NCI-H460 (cell line): ENCODE measurements around the gene FXYD5. TPM values are rescaled to one million over a fixed set of nuclear protein-coding genes. Genes with fewer than 3 reads are reported as not detected.

ENCODE experiments used
- DNase-seq: peaks from one replicate; pipeline ENCODE4 v3.0.0-alpha.2; 2016; ENCODE audit warnings: low read depth; ENCODE audit errors: extremely low read depth
- small RNA-seq, 2 experiments: library from RNA; depleted of rRNA; stranded (forward); fragments of <200 nt; gene quantifications; one replicate each; pipeline ENCODE3, GENCODE V24; 2014
- total RNA-seq: library from RNA; depleted of rRNA; stranded (reverse); fragments of >200 nt; shearing (Covaris generic); gene quantifications from 2 replicates; pipeline ENCODE4 v1.2.3, GENCODE V29; 2014; rRNA removed

Gene FXYD5
- total RNA-seq, 1 experiment from 2014 or later = 104 TPM

DNA sequence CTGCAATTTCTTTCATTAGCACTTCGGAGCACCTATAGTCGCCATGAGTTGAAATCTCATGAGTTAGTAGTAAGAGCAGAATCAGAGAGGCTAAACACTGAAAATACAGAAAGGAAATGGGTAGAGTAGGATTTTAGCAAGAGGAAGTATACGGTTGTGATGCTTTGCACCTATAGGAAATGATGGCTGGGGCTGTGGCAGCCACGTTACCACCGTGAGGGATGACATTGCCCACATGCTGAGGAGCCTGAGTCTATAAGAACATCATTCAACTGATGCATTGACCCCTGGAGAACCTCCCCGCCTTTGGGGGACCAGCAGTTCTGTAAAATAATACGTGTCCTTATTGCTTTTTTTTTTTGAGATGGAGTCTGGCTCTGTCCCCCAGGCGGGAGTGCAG is 53.6 kb downstream of the FXYD5 start:
- DNase-seq = no peak

DNA sequence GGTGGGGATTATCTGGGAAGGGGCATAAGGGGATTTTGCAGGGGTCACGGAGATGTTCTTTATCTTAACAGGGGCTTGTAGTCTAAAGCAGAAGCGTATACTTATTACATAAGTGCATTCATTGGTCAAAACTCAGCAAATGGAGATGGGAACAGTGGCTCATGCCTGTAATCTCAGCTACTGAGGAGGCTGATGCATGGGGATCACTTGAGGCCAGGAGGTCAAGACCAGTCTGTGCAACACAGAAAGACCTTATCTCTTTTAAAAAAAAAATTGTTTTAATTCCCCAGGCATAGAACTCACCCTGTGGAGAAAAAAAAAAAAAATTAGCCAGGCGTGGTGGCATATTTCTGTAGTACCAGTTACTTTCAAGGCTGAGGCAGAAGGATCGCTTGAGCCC is 55.1 kb downstream of the FXYD5 start:
- DNase-seq = no peak

DNA sequence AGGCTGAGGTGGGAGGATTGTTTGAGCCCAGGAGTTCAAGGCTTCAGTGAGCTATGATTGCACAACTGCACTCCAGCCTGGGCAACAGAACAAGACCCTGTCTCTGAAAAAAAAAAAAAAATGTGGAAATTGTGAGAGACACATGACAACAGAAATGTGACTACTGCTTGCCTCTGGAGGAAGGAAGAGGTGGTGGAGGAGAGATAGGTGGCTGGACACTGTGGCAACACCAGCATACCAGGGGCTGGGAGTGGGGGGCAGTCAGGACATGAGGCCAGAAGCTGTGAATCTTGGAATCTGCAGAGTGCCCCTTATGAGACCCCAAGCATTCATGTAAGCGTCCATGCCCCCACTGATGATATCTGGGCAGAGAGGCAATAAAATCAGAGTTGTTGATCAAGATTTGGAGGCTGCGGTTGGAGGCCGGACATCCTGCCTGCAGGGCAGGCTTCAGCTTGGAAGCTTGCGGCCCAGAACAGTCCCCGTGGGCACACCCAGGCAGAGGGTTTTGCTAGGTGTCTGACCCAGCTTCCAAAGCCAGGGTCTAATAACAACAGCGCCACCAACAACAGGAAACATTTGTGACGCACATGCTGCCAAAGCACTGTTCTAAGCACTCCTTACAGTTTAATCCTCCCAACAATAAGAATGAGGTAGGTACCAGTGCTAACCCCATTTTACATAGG is 57.2 kb downstream of the FXYD5 start:
- DNase-seq = no peak

DNA sequence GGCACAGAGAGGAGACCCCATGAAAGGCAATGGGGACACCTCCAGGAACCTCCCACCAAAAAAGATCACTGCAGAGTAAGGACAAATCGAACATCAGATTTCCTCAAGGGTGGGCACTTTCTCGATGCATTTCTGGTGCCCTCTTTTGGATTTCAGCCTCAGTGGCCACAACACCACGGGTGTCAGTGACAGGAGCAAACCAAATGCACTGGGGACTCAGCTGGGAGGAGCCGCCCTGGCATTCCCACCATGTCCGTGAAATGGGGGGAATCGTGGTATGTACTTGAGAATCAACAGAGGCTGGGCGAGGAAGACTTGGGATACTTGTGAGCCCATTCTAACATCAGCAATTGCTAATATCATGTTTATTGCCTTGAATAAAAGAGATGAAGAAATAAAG is 57.7 kb downstream of the FXYD5 start:
- DNase-seq = no peak

DNA sequence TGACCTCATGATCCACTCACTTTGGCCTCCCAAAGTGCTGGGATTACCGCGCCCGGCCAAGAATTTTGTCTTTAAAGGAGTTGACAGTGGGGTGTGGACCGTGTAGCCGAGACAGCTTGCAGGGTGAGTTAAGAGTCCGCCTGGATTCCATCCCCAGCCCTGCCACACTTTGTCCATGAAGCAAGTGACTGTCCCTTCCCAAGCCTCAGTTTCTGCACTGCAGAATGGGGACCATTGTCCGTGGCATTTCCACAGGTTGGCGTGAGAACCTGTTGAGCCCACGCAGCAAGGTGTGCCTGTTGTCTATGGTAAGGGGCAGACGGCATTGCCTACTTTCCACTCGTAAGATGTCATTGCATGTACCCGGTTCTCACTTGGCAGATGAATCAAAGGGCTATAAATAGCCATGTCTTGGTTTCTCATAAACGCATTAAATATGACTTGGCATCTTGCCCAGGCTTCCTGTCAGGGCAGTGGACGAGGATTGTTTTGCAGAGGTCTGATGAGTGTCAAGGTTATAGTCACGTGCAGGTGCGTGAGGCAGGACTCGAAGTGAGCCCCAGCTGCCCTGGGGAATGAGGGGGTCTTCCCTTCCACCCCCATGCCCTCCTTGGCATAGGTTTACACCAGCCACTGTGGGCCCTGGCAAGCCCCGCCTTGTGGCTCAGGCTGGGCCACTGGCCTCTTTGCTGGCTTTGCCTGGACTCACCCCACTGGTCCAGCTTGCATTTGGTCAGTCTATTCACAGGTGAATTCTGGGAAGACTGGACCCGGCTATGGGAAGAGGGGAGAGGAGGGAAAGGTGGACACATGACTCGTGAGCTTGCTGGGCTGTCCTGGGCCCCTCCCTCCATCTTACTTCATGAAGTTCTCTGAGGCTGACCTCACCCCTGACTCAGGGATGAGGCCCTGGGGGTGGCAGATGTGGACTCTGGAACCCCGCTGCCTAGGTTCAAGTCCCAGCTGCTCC is 59.4 kb downstream of the FXYD5 start:
- DNase-seq = peak; percentile 48

DNA sequence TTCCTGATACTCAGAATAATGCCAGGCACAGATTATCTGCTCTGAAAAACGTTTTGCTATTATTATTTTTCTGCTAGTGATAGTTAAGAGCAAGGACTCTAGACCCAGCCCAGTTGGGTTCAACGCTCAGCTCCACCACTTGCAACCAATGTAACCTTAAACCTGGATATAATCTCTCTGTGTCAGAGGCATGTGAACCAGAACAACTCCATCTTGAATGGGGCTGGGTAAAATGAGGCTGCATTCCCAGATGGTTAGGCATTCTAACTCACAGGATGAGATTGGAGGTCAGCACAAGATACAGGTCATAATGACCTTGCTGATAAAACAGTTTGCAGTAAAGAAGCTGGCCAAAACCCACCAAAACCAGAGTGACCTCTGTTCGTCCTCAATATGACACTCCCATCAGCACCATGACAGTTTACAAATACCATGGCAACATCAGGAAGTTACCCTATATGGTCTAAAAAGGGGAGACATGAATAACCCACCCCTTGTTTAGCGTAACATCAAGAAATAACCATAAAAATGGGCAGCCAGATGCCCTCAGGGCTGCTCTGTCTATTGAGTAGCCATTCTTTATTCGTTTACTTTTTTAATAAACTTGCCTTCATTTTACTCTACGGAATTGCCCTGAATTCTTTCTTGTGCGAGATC is 60.4 kb downstream of the FXYD5 start:
- no peak for DNase-seq

DNA sequence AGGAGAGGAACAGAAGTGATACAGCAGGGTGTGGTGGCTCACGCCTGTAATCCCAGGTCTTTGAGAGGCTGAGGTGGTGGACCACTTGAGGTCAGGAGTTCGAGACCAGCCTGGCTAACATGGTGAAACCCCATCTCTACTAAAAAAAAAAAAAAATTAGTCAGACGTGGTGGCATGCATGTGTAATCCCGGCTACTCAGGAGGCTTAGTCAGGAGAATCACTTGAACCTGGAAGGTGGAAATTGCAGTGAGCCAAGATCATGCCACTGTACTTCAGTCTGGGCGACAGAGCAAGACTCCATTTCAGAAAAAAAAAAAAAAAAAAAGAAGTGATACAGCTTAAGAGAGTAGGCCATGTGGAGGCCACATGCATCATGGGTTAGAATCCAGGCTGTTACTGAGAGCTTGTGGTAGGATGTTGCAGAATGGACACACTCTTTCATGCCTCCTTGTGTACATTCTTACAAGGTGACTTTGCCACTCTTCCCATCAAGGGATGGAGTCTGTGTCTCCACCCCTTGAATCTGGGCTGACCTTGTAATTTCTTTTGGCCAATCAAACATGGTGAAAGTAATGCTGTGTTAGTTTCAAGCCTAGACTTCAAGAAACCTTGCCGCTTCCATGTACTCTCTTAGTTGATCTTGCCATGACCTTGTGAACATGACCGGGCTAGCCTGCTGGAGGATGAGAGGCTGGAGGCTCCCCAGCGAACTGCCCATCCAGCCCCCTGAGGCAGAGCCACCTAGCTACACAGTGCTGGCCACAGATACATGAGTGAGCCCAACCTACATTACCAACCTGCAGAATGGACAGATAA is 61.7 kb downstream of the FXYD5 start:
- no peak for DNase-seq

DNA sequence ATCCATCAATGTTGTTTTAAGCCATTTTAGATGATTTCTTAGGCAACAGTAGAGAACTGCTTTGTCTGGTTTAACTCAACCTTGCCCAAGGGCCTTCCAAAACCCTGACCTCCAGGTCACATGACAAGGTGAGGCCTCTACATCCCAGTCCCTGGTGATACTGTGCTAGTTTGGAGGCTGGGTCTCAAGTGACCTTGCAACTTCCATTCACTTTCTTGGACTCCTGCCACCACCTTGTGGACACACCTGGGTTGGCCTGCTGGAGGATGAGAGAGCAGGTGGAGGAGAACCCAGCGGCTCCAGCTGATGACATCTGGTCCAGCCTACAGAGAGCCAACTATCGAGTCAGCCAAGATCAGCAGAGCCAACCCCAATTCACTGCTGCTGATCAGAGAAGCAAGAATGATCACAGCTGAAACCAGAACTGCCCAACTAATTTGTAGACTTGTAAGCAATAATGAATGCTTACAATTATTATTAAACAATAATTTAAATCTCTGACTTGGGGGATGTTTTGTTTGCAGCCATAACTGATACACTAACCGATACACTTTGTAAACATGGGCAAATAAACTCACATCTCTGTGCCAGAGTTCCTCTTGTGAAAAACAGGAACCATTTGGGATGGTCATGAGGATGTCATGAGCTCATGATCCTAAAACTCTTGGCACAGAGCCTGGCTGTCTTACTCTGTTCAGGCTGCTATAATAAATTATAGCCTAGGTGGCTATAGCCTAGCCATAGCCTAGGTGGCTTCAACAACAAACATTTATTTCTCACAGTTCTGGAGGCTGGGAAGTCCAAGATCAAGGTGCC is 62.5 kb downstream of the FXYD5 start:
- no peak for DNase-seq

DNA sequence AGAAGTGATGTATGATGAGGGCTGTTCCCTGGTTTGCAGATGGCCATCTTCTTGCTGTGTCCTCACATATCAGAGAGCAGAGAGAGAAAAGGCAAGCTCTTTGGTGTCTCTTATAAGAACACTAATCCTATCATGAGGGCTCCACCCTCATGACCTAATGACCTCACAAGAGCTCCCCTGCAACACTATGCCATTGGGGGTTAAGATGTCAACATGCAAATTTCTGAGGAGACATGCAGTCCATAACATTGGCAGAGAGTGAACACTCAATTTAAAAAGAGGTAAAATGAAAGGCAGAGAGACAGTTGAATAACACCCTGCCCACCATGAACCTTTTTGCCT is 63.1 kb downstream of the FXYD5 start:
- no peak for DNase-seq

DNA sequence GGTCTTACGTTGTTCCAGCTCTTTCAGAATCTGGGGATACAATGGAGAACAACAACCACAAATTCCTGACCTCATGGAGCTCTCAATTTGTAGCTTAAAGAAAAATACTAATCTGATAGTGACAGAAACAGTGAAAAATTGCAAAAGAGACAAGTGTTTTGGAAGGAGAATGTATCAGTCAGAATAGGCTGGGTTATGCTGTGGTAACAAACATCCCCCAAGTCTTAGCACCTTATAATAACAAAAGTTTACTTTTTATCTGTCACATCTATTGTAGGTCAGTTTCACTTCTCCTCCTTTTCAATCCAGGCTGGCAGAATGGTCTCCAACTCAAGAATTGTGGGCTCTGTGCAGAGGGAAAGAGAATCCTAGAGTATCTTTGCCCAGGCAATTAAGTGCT is 64.5 kb downstream of the FXYD5 start:
- DNase-seq = no peak

Small RNA genes within 50 kb of the gene (small RNA-seq; reads per million reads assigned to genes)
- gene AC020907.2 = 0 reads per million in 2 experiments

Other genes starting within 250 kb of the FXYD5 start
- 4.2 and 5.2 TPM in 2 replicates for gene ZNF30, start 227.8 kb upstream of the FXYD5 start, total RNA-seq
- gene ZNF792, start 190.5 kb upstream of the FXYD5 start, total RNA-seq = 1.2 and 1.3 TPM in 2 replicates
- gene GRAMD1A, start 154.4 kb upstream of the FXYD5 start, total RNA-seq = 28.8 and 34.5 TPM in 2 replicates
- gene SCN1B, start 124.3 kb upstream of the FXYD5 start, total RNA-seq = 0.61 and 0.82 TPM in 2 replicates
- not detected in 2 replicates for gene HPN, start 113.0 kb upstream of the FXYD5 start, total RNA-seq
- gene FXYD3, start 38.9 kb upstream of the FXYD5 start, total RNA-seq = not detected in 2 replicates
- 0.12 TPM in 1 of 2 replicates, not detected in the other for gene LGI4, start 19.7 kb upstream of the FXYD5 start, total RNA-seq
- not detected in 2 replicates for gene FXYD1, start 15.9 kb upstream of the FXYD5 start, total RNA-seq
- not detected in 2 replicates for gene FXYD7, start 11.5 kb upstream of the FXYD5 start, total RNA-seq
- not detected in 2 replicates for gene FAM187B, start 74.0 kb downstream of the FXYD5 start, total RNA-seq
- 0.10 and 0.63 TPM in 2 replicates for gene LSR, start 94.3 kb downstream of the FXYD5 start, total RNA-seq
- 42.8 and 43.9 TPM in 2 replicates for gene USF2, start 114.2 kb downstream of the FXYD5 start, total RNA-seq
- gene HAMP, start 127.8 kb downstream of the FXYD5 start, total RNA-seq = not detected in 2 replicates
- not detected in 2 replicates for gene MAG, start 137.4 kb downstream of the FXYD5 start, total RNA-seq
- gene CD22, start 174.5 kb downstream of the FXYD5 start, total RNA-seq = not detected in 2 replicates
- not detected in 2 replicates for gene FFAR1, start 193.2 kb downstream of the FXYD5 start, total RNA-seq
- gene FFAR3, start 203.7 kb downstream of the FXYD5 start, total RNA-seq = not detected in 2 replicates
- not detected in 2 replicates for gene GPR42, start 216.3 kb downstream of the FXYD5 start, total RNA-seq